Activated CD8-positive, alpha-beta memory T cell treated with anti-CD3 and anti-CD28 coated beads for 48 hours (primary cell): ENCODE data around the gene HK1.
"Not testable (repeated sequence)": the region's sequence is repeated elsewhere in the genome, so short reads cannot be mapped to it uniquely, and the experiment has no call there.

Experiments used
- DNase-seq, 3 experiments: peaks; one replicate each; pipeline ENCODE4 v3.0.0-alpha.2; 2020; ENCODE audit warnings: low read depth in 2 of 3, low spot score in 2 of 3

HK1 gene

DNA sequence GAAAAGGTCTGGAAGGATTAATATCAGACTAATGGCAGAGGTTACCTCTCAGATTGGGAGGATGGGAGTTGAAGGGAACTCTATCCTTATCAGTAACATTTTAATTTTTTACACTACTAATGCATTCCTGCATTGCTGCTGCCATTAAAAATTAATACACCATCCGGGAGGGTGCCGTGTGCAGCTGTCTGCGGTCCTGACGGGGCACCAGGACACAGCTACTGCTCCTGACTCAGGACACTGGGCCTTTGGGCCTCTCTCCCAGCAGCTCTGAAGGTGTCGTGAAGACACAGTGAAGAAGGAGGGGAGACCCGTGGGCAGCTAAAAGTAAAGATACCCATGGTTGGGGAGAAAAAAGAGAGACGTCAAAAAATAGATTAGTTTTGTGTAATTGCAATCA lies 23.4 kb upstream of the HK1 start:
- no peak for DNase-seq

DNA sequence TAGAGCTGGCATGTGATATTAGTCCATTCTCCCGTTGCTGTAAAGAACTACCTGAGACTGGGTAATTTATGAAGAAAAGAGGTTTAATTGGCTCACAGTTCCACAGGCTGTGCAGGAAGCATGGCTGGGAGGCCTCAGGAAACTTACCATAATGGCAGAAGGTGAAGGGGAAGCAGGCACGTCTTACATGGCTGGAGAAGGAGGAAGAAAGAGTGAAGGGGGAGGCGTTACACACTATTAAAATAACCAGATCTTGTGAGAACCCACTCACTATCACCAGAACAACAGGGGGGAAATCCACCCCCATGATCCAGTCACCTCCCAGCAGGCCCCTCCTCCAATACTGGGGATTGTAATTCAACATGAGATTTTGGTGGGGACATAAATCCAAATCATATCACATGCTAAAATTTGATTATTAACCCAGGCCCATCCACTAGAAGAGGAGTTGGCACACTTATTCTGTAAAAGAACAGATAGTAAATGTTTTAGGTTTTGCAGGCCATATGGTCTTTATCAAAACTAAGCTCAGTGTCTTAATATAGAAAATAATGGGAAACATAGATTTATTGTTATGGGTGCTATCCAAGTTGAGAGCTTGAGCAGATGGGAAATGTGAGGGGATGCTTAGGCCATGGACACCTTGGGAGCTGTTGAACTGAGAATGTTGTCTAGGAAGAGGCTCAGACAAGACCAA lies 18.6 kb upstream of the HK1 start:
- DNase-seq: no peak

DNA sequence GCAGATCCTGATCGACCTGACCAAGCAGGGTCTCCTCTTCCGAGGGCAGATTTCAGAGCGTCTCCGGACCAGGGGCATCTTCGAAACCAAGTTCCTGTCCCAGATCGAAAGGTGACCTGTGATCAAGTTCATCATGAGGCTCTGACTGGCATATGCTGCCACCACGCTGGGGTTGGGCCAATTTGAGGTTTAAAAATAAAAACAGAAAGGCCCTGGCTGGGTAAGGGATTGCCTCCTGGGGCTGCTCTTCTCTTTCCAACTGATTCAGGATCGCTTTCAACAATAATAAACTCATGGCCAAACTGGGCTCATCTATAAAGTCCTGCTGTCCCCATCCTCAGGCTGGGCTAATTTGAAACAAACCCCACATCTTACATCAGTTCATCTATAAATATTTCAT lies 17.1 kb upstream of the HK1 start:
- no peak for DNase-seq

DNA sequence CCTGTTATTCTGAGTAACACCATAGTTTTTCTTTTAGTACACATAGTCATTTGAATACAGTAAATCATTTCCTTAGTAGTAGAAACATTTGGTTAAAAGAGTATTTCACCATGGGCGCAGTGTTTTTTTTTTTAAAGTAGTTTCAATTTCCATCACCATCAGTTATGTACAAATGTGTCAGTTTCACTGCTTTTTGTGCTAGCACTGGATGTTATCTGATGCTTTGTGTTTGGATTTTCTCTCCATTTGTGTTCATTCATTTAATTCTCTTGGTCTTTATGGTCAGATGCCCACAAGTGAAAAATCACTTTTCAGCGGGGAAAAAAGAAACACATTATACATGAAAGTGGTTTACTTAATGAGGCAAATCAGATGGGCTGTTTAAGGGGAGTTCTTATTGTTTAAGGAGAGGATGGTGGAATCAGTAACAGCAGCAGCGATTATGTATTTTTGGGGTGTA lies 16.0 kb upstream of the HK1 start:
- no peak for DNase-seq

DNA sequence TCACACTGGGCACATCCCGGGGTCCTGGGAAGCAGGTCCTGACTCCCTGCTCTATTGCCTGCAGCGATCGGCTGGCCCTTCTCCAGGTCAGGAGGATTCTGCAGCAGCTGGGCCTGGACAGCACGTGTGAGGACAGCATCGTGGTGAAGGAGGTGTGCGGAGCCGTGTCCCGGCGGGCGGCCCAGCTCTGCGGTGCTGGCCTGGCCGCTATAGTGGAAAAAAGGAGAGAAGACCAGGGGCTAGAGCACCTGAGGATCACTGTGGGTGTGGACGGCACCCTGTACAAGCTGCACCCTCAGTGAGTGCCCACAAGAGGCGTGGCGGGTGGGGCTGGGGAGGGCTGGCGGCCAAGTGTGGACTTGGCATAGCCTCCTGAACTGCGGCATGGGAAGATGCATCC lies 12.8 kb upstream of the HK1 start:
- DNase-seq: no peak

DNA sequence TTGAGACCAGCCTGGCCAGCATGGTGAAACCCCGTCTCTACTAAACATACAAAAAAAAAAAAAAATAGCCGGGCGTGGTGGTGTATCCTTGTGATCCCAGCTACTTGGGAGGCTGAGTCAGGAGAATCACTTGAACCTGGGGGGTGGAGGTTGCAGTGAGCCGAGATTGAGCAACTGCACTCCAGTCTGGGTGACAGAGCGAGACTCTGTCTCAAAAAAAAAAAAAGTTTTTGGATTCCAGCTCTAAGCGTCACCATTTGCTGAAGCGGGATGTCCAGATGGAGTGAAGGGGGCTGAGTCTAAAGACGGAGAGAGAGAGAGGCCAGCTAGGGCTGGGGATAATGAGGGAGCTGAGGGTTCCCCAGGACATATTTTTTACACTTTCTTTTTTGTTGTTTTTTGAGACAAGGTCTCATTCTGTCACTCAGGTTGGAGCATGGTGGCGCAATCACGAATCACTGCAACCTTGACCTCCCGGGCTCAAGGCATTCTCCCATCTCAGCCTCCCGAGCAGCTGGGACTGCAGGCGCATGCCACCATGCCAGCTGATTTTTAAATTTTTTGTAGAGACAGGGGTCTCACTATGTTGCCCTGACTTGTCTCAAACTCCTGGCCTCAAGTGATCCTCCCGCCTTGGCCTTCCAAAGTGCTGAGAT lies 9.4 kb upstream of the HK1 start:
- DNase-seq: no peak

DNA sequence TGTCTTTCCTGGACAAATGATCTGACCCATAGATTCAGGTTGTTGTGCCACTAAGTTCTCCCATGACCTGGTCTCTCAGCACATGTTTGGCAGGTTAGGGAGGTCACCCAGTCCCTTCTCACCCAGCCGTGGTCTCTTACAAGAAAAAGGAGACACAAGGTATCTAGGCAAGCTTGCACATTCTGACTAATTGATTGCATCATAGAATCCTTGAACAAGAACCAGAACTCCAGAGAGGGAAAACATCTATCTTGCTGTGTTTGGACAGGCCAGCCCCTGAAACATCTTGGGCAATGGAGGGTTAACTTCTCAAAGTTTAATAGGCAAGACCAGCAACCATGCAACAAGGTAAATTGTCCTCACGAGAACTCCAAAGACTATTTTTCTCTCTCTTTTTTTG lies 8.5 kb upstream of the HK1 start:
- no peak for DNase-seq

DNA sequence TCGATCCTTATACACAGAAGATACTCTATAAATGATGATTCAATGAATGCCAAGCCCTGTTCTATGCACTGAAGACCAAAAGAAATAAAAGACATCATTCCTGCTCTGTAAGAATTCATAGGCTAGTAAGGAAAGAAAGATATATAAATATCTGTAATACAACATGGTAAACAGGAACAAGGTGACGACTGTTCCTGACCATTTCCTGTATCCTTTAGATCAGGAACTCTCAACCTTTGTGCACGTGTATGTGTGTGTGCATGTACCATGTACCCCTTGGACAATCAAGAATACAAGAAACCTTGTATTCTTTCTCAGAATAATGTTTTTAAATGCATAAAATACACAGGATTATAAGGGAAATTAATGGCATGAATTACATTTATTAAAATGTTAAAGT lies 7.3 kb upstream of the HK1 start:
- DNase-seq: no peak

DNA sequence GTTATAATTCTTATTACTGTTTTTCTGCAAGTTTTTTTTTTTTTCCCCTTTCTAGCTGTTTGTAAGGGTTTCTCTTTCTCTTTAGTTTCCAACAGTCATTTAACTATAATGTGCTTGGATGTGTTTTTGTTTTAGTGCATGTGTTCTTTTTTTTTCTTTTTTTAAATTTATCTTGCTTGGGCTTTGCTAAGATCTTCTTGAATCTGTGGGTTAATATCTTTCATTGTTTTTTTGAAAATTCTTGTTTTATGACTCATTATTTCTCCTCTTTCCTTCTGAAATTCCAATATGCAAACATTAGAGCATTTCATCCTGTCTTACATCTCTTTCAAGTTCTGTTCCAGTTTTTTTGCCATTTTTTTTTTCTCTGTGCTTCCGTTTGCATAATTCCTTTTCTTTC lies 5.7 kb upstream of the HK1 start:
- no peak for DNase-seq

DNA sequence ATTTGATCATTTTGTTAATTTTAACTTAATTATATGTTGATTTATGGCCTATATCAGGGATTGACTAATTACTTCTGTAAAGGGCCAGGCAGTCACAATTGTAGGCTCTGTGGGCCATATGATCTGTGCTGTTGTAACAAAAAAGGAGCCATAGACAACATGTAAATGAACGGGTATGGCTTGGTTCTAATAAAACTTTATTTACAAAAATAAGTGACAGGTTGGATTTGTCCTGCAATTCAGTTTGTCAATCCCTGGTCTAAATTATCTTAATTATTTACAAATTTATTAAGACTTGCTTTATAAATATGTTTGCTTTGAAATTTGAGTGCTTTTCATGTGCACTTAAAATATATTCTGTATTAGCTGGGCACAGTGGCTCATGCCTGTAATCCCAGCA lies 2.9 kb upstream of the HK1 start:
- no peak for DNase-seq

DNA sequence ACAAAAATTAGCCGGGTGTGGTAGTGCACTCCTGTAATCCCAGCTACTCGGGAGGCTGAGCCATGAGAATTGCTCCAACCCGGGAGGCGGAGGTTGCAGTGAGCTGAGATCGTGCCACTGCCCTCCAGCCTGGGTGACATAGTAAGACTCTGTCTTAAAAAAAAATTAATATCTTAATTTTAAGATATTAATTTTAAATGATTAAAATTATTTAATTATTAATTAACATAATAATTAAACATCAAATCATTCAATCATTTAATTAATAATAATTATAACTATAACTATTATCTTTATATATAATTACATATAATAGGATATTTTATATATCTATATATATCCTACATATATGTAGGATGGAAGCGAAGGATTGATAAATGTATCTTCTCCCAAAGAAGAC lies 1.8 kb upstream of the HK1 start:
- DNase-seq: no peak

DNA sequence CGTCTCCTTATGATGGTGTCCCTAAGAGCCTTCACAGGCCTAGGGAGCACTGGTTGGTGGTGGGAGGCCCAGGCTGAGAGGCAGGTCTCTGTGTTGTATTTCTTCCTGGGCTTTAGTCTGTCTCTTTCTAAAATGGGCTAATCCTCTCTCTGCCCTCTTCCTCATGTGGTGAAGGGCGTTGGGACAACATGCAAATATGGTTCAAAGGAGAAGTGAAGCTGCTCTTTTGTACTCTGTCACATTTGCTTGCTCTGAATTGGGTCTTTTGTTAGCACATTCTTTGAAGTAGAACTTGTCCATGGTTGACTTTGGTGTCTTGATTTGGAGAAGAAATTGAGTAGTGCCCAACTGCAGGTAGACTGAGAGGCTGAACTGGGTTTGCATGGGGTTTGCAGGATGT lies 814 bp downstream of the HK1 start:
- DNase-seq: no peak

DNA sequence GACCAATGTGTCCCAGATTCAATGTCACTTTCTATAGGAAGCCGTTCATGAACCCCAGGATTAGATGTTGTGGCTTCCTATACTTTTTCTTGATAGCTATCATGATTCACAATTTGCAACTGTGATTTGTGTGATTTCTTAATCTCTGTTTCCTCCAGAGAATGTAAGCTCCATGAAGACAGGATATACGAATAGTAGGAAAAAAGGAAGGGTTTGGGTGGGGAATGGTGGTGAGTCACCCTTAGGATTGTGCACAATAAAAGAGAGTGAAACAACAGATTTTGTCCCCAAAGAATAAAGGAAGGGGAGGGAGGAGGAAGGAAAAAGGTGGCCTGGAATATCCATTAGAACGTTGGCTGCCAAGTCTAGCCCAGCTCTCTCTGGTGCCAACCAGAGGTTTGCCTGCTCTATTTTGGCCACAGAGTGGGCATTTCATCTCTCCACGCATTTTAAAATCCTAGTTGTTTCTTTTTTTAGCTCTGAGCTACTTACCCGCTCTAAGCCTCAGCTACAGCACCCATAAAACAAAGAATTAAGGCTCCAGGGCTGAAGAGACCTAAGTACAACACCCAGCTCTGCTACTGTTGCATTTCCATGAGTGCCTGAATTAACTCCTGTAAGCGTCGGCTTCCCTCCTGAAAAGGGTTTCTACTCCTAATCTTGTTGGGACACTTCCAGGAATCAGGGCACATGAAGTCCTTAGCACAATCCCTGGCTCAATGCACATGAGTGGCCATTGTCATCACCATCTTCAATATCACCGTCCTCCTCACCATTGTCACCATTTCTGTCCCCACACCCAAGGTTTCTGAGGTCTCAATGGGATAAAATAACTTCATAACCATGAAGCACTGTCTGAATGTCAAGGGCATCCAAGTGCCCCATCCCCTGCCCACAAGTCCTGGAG lies 3.5 kb downstream of the HK1 start:
- DNase-seq: no peak

DNA sequence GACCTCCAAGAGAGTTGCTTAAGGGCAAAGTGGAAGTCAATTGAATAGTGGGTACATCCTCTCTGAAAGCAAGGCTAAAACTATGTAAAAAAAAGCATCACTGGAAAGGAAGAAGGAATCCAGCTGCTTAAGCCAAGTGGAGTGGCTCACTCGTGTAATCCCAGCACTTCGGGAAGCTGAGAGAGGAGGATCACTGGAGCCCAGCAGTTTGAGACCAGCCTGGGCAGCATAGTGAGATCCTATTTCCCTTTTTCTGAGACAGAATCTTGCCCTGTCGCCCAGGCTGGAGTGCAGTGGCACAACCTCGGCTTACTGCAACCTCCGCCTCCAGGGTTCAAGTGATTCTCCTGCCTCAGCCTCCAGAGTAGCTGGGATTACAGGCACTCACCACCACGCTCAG lies 6.1 kb downstream of the HK1 start:
- DNase-seq: not testable (repeated sequence)

DNA sequence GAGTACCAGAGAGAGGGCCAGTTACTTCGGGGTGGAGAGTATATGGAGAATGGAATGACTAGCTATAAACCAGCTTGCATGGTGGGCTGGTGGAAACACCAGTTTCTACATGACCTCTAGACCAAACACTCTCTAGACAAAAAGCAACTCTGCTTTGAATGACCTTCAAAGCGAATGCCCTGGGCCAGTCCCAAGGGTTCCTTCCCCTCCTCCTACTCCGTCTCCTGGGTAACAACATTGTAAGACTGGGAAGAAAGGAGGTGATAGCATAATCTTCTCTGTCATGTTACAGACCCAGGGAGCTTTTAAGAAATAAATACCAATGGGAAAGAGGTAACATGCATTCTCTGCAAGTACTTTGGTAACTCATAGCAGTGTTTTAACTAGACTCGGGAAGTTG lies 7.4 kb downstream of the HK1 start:
- DNase-seq: no peak

DNA sequence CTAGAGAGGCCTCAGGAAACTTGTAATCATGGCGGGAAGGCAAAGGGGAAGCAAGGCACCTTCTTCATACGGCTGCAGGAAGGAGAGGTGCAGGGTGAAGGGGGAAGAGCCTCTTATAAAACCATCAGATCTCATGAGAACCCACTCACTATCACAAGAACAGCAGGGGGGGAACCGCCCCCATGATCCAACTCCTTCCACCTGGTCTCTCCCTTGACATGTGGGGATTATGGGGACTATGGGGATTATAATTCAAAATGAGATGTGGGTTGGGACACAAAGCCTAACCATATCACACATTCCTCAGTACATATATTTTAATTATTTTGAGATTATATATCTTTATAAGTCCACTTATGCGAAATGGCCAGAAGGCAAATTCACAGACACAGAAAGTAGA lies 8.9 kb downstream of the HK1 start:
- no peak for DNase-seq

DNA sequence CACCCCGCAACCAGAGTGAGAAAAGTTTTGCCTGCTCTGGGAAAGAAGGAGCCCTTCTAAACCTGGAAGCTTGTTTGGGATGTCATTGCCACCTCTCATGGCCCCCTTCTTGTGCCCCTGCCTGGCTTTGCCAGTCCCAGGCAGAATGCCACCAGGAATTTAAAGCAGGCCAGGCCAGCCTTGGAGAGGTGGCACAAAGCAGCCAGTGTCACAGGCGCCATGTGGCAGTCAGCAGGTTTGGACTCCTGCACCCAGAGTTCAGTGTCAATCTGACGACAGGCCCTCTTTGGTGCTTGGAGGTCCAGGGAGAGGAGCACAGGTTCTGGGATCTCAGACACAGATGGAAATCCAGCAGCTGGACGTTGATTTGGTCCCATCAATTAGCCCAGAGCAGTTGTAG lies 12.7 kb downstream of the HK1 start:
- no peak for DNase-seq

DNA sequence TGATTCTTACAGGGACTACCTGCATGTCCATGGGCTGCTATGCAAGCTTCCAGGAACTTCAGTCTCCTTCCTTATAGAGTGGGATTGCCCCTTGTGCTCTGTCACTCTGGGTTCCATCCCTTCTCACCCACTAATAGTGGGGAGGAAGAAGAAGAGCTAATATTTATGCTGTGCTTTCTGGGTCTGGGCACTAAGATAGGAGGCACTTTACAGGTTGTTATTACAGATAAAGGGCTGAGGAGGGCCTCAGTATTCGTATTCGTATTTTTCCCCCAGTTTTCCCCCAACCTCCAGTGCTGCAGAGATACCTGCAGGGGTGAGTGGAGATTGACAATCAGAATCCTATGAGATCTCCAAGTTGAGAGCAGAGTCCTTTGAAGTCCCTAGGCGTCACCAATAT lies 14.2 kb downstream of the HK1 start:
- no peak for DNase-seq

DNA sequence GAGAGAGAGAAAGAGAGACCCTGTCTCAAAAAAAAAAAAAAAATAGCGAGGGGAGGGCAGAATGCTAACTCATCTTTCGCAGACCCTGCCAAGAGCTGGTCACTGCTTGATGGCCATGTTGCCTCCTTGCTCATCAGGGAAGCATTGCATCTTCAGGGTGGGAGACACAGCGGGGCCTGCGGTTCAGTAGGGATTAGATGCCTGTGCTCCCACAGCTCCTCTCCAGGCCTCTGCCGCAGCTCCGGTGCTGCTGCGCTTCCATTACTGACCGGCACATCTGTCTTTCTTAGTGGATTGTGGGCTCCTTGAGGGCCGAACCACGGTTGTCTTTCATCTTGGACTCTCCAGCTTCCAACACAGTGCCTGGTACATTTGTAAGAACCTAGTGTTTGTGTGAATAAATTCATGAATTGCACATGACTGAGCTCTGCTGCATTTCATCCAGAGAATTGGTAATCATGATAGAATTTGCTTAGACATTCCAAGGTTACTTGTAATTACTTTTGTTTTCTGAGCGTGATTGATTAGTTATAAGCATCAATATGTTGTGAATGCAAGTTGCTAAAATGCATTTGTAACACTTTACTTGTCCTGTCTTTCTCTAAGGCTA lies 16.8 kb downstream of the HK1 start:
- DNase-seq: no peak

DNA sequence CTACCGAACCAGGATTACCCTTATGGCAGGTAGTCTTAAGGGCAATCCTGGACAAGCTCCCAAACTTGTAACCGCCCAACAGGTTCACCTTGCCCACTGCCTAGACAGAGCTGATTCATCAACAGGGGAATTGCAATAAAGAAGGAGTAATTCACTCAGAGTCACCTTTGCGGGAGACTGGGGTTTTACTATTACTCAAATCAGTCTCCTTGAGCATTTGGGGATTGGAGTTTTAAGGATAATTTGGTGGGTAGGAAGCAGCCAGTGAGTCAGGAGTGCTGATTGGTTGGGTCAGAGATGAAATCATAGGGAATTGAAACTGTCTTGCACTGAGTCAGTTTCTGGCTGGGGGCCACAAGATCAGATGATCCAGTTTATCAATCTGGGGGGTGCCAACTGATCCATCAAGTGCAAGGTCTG lies 25.3 kb downstream of the HK1 start:
- DNase-seq: no peak

DNA sequence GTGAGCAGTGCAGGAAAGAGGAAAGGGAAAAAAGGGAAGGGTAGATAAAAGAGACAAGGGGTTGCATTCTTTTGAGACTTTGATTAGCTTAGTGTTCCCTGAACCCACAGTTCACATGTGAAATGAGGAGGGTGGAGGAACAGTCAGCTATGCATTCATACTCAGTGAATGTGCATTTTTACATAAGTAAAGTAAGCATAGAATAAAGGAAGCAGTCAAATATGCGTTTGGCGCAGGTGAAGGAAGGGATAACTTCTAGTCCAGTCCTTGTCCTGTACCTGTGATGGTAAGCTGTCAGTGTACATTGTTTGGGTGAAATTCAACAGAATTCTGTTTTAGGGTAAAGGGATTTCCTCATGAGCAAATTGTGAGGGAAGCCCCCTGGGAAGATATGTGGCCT lies 28.1 kb downstream of the HK1 start:
- DNase-seq: no peak

DNA sequence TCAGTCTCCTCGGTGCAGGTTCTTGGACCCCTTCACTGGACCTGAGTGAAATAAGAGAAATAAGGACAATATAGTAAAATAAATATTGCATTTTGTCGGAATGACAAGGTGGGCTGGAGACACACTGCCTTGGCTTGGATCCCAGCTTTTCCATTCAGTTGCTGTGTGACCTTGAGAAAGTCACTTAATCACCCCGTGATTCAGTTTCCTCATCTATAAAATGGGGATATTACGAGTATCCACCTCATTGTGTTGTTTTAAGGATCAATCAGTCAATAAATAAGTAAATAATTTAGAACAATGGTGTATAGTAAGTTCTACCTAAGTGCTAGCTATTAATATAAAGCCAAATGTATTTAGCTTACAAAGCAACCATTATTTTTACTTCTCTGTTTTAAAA lies 29.1 kb downstream of the HK1 start:
- DNase-seq: no peak
